DMS 273 treated with DMSO at 0.1 percent for 48 hours (cell line): ENCODE results near the gene CPT1A.

Experiments
- DNase-seq: peaks from one replicate; lab custom pipeline; 2025; lab: John Stamatoyannopoulos, UW

CPT1A gene

GRCh38 chr11:68831124-68831523 lies 10.6 kb downstream of the CPT1A start:
- no peak for DNase-seq

- no peak for DNase-seq
Observed at GRCh38 chr11:68829581-68829980, 12.1 kb downstream of the CPT1A start.

GRCh38 chr11:68828957-68829356 lies 12.8 kb downstream of the CPT1A start:
- no peak for DNase-seq

GRCh38 chr11:68828155-68828931 lies 13.4 kb downstream of the CPT1A start:
- no peak for DNase-seq

GRCh38 chr11:68827733-68828132 lies 14.0 kb downstream of the CPT1A start:
- DNase-seq: no peak

GRCh38 chr11:68826726-68827125 lies 15.0 kb downstream of the CPT1A start:
- no peak for DNase-seq

- DNase-seq: no peak
Observed at GRCh38 chr11:68825571-68825970, 16.1 kb downstream of the CPT1A start.

- DNase-seq: no peak
Observed at GRCh38 chr11:68822546-68822945, 19.2 kb downstream of the CPT1A start.

- no peak for DNase-seq
Observed at GRCh38 chr11:68821670-68822069, 20.0 kb downstream of the CPT1A start.

GRCh38 chr11:68819362-68819761 lies 22.4 kb downstream of the CPT1A start:
- no peak for DNase-seq

GRCh38 chr11:68818181-68818580 lies 23.5 kb downstream of the CPT1A start:
- DNase-seq: no peak

GRCh38 chr11:68817554-68817953 lies 24.2 kb downstream of the CPT1A start:
- no peak for DNase-seq

GRCh38 chr11:68816917-68817419 lies 24.7 kb downstream of the CPT1A start:
- no peak for DNase-seq

- no peak for DNase-seq
Observed at GRCh38 chr11:68816251-68816776, 25.4 kb downstream of the CPT1A start.

- DNase-seq: no peak
Observed at GRCh38 chr11:68813773-68814172, 27.9 kb downstream of the CPT1A start.

GRCh38 chr11:68812526-68812925 lies 29.2 kb downstream of the CPT1A start:
- DNase-seq: no peak

GRCh38 chr11:68810164-68810563 lies 31.6 kb downstream of the CPT1A start:
- DNase-seq: no peak

GRCh38 chr11:68809506-68809905 lies 32.2 kb downstream of the CPT1A start:
- no peak for DNase-seq

- no peak for DNase-seq
Observed at GRCh38 chr11:68808787-68809186, 32.9 kb downstream of the CPT1A start.

GRCh38 chr11:68806931-68807844 lies 34.5 kb downstream of the CPT1A start:
- no peak for DNase-seq

GRCh38 chr11:68804786-68805185 lies 36.9 kb downstream of the CPT1A start:
- no peak for DNase-seq

- DNase-seq: no peak
Observed at GRCh38 chr11:68803766-68804165, 38.0 kb downstream of the CPT1A start.
